ENCODE data around the gene LUZP4. TPM values are rescaled to one million over a fixed set of nuclear protein-coding genes. Genes with fewer than 3 reads are reported as not detected.
A peak's percentile ranks its signal among the peaks of the same experiment; 100 is the strongest.

The LUZP4 gene
- total RNA-seq, 1 donor from 2014 or later: not detected

DNA sequence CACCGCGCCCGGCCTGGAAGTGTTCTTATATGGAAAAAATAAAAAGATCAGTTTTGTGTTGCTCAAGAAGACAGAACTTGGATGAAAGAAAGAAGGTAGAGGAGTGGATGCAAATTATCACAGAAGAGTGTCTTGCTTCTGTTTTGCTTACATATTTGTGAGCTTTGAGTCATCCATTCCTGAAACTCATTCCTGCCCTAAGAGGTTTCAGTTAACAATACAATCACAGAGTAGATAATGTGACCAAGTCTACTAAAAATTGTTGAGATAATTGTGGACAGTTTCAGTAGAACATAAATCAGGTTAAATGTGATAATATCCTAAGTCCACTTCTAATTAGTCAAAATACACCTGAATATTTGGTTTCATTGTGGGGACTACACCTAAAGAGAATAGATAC is 29.2 kb upstream of the LUZP4 start:
- TF ChIP-seq, protein P1, sequence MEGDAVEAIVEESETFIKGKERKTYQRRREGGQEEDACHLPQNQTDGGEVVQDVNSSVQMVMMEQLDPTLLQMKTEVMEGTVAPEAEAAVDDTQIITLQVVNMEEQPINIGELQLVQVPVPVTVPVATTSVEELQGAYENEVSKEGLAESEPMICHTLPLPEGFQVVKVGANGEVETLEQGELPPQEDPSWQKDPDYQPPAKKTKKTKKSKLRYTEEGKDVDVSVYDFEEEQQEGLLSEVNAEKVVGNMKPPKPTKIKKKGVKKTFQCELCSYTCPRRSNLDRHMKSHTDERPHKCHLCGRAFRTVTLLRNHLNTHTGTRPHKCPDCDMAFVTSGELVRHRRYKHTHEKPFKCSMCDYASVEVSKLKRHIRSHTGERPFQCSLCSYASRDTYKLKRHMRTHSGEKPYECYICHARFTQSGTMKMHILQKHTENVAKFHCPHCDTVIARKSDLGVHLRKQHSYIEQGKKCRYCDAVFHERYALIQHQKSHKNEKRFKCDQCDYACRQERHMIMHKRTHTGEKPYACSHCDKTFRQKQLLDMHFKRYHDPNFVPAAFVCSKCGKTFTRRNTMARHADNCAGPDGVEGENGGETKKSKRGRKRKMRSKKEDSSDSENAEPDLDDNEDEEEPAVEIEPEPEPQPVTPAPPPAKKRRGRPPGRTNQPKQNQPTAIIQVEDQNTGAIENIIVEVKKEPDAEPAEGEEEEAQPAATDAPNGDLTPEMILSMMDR (IDR thresholded peaks at IDR 0.05): no peak
- intact Hi-C loops (cut with DNase I): no loop called here
- no peak overlapping the region for H3K27ac ChIP-seq
- no peak overlapping the region for H3K4me3 ChIP-seq
- H3K36me3 ChIP-seq: no peaks in the 10 kb centered on the region
- H3K4me1 ChIP-seq: no peaks in the 10 kb centered on the region
- DNase-seq (no peak), ATAC-seq (no peak)
- no peaks in the 10 kb centered on the region for H3K27me3 ChIP-seq
- no peaks in the 10 kb centered on the region for H3K9me3 ChIP-seq

DNA sequence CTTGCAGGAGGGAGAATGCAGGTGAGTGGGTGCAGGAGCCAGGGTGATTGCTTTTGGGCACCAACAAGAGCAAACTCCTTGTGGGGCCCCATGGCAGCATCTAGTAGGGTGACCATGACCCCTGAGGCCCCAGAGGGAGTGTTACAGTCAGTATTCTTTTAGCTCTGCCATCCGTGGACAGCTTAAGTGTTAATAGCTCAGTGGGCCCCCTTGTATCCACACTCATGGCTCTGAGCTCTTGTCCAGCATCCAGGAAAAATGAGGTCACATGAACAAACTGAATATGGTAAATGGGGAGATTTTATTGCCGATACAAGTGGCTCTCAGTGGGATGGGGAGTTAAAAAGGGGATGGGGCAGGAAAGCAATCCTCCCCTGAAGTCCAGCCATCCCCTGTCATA is 28.4 kb upstream of the LUZP4 start:
- Histone ChIP-seq H3K9me3 (no peaks in the 10 kb centered on the region), H3K4me3 (no peak overlapping the region), H3K27ac (no peak overlapping the region), H3K36me3 (no peaks in the 10 kb centered on the region), H3K4me1 (no peaks in the 10 kb centered on the region), H3K27me3 (no peaks in the 10 kb centered on the region)
- DNase-seq (no peak), ATAC-seq (no peak)
- intact Hi-C loops (cut with DNase I): no loop called here
- TF ChIP-seq, protein P1 (IDR thresholded peaks at IDR 0.05): no peak

DNA sequence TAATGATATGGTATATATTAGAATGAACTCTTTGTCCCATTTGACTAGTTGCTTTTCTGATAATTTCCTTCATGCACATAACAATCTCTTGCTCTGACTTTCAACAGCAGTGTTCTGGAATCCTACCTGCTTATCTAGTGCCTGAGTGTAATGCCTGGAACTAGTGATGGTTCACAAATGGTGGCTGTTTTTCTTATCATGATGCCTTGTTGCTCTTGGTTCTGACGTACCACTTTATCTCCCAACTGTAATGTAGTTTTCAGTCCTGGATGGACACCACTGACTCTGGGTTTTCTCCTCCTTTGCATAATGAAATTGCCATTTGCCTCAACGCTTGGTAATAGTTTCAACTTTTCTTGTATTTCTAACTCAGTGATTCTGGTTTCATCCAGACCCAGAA is 25.5 kb upstream of the LUZP4 start:
- Histone ChIP-seq H3K9me3 (no peaks in the 10 kb centered on the region), H3K27ac (no peak overlapping the region), H3K27me3 (no peaks in the 10 kb centered on the region), H3K36me3 (no peaks in the 10 kb centered on the region), H3K4me1 (no peaks in the 10 kb centered on the region), H3K4me3 (no peak overlapping the region)
- intact Hi-C loops (cut with DNase I): no loop called here
- ATAC-seq: no peak
- no peak for DNase-seq
- TF ChIP-seq, protein P1 (IDR thresholded peaks at IDR 0.05): no peak

DNA sequence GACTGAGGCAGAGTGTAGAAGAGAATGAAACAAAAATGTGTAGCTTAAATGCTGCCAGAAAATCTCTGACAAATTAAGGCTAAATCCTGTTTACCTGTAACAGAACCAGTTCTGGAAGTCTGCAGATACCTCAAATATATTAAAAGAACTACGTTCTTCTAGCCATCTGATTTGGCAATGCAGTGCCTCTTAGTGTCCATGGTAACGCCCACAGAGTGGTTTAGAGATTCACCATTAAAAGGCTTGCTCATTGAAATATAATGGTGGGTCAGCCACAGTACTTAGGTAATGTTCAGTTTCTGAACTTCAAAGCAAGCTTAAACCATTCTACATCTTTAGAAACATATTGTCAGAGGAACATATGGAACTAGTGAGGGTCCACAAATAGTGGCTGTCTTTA is 23.2 kb upstream of the LUZP4 start:
- Histone ChIP-seq H3K4me1 (no peaks in the 10 kb centered on the region), H3K9me3 (no peaks in the 10 kb centered on the region), H3K27me3 (no peaks in the 10 kb centered on the region), H3K36me3 (no peaks in the 10 kb centered on the region), H3K4me3 (no peak overlapping the region), H3K27ac (no peak overlapping the region)
- intact Hi-C loops (cut with DNase I): no loop called here
- TF ChIP-seq, protein P1 (IDR thresholded peaks at IDR 0.05): no peak
- no peak for DNase-seq
- ATAC-seq: no peak

DNA sequence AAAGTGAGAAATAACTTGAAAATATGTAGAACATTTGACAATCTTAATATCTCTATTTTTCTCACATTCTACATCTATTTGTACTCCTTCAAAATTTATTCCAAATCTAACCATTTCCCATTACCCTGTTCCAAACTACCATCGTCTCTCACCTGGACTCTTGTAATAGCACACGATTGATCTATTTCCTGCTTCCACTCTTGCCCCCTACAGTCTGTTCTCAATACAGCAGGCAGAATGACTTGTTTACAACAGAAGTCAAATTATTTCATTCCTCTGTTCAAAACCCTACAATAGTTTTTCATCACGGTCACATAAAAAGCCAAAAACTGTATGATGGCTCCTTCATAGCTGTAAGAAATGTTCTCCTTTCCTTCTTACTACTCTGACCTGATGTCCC is 21.1 kb upstream of the LUZP4 start:
- no peaks in the 10 kb centered on the region for H3K36me3 ChIP-seq
- no peak overlapping the region for H3K27ac ChIP-seq
- H3K4me1 ChIP-seq: no peaks in the 10 kb centered on the region
- intact Hi-C loops (cut with DNase I): no loop called here
- ATAC-seq (no peak), DNase-seq (no peak)
- H3K9me3 ChIP-seq: no peaks in the 10 kb centered on the region
- no peak overlapping the region for H3K4me3 ChIP-seq
- TF ChIP-seq, protein P1 (IDR thresholded peaks at IDR 0.05): peak; percentile 21
- H3K27me3 ChIP-seq: no peaks in the 10 kb centered on the region

DNA sequence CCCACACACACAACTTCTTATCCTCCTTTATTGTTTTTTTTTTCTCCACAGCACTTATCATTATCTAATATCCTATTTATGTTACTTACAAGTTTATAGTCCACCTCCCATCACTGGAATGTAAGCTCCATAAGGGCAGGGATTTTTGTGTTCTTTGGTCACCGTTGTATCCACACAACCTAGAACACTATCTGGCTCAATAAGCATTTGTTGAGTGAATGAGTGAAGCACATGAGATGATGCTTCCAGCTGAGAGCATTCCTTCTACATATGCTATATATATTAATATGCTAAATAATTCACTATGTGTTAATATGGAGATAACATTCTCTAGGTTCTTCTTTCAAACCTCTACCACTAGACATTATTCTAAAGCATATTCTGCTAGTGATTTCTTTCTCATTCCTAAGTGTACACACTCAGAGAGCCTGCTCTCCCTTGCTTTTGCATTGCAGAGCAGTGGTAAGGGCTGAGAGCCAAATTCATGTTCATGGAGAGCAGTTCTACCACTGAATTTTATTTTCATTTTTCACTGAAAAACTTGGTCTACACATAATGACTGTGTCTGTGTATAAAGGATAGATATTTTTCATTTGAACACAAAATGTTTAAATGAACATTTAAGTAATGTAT is 20.3 kb upstream of the LUZP4 start:
- H3K4me3 ChIP-seq: no peak overlapping the region
- ATAC-seq (no peak), DNase-seq (no peak)
- H3K27me3 ChIP-seq: no peaks in the 10 kb centered on the region
- no peaks in the 10 kb centered on the region for H3K9me3 ChIP-seq
- H3K4me1 ChIP-seq: no peaks in the 10 kb centered on the region
- intact Hi-C loops (cut with DNase I): no loop called here
- H3K36me3 ChIP-seq: no peaks in the 10 kb centered on the region
- TF ChIP-seq, protein P1 (IDR thresholded peaks at IDR 0.05): no peak
- H3K27ac ChIP-seq: no peak overlapping the region

All from upper lobe of right lung (tissue), 1 donor.